Mammary epithelial cell (primary cell): ENCODE results near the gene SPARCL1.
"Not testable (repeated sequence)": the region's sequence is repeated elsewhere in the genome, so short reads cannot be mapped to it uniquely, and the experiment has no call there.

Source experiments
- EZH2 ChIP-seq: IDR thresholded peaks from 2 replicates; pipeline ENCODE4 v1.6.1; 2012; ENCODE audit warnings: low read length, inconsistent platforms, borderline replicate concordance
- TF ChIP-seq, protein P1 (sequence below), 2 donors: IDR thresholded peaks in 1 of 2; conservative IDR thresholded peaks in 1 of 2; 2 replicates each; pipeline ENCODE4 v1.5.1; 2011 to 2012; ENCODE audit warnings: inconsistent platforms in 2 of 2, low read length in 2 of 2, mild to moderate bottlenecking in 2 of 2, control low read depth in 1 of 2, low read depth in 1 of 2; ENCODE audit not compliant: insufficient read depth in 1 of 2; ENCODE audit errors: extremely low read depth in 1 of 2

- TF ChIP-seq, protein P1, sequence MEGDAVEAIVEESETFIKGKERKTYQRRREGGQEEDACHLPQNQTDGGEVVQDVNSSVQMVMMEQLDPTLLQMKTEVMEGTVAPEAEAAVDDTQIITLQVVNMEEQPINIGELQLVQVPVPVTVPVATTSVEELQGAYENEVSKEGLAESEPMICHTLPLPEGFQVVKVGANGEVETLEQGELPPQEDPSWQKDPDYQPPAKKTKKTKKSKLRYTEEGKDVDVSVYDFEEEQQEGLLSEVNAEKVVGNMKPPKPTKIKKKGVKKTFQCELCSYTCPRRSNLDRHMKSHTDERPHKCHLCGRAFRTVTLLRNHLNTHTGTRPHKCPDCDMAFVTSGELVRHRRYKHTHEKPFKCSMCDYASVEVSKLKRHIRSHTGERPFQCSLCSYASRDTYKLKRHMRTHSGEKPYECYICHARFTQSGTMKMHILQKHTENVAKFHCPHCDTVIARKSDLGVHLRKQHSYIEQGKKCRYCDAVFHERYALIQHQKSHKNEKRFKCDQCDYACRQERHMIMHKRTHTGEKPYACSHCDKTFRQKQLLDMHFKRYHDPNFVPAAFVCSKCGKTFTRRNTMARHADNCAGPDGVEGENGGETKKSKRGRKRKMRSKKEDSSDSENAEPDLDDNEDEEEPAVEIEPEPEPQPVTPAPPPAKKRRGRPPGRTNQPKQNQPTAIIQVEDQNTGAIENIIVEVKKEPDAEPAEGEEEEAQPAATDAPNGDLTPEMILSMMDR (conservative IDR thresholded peaks at IDR 0.05 in 1 of 2, IDR thresholded peaks at IDR 0.05 in 1 of 2; ENCODE audit: extremely low read depth in 1 of 2, insufficient read depth in 1 of 2, low read depth in 1 of 2, low read length in 2 of 2): not testable (repeated sequence)
- not testable (repeated sequence) for TF ChIP-seq EZH2
Measured at GRCh38 chr4:87446375-87446774, 82.8 kb downstream of the SPARCL1 start.
